COLO668 (cell line): ENCODE results near the gene TTC38.
"Not testable (repeated sequence)": the region's sequence is repeated elsewhere in the genome, so short reads cannot be mapped to it uniquely, and the experiment has no call there.

Experiments
- DNase-seq: peaks from one replicate; lab custom pipeline; 2025; ENCODE audit not compliant: unreplicated experiment; lab: John Stamatoyannopoulos, UW

The TTC38 gene

GRCh38 chr22:46245511-46245910 is 22.3 kb upstream of the TTC38 start:
- DNase-seq: no peak

- no peak for DNase-seq
Observed at GRCh38 chr22:46246178-46246577, 21.6 kb upstream of the TTC38 start.

GRCh38 chr22:46247443-46247975 is 20.3 kb upstream of the TTC38 start:
- no peak for DNase-seq

GRCh38 chr22:46250035-46250782 is 17.6 kb upstream of the TTC38 start, which contains the start of gene CDPF1:
Gene CDPF1 (minus strand): TSS chr22:46250293. CDS start chr22:46248284, 2,009 bp downstream.
- peak; percentile 95 for DNase-seq

- DNase-seq: peak; percentile 54
Observed at GRCh38 chr22:46250783-46251125, 17.1 kb upstream of the TTC38 start.

GRCh38 chr22:46251266-46251665 is 16.5 kb upstream of the TTC38 start:
- no peak for DNase-seq

GRCh38 chr22:46251816-46252380 is 15.9 kb upstream of the TTC38 start:
- no peak for DNase-seq

- DNase-seq: no peak
Observed at GRCh38 chr22:46256358-46256958, 11.3 kb upstream of the TTC38 start.

GRCh38 chr22:46259374-46259773 is 8.4 kb upstream of the TTC38 start:
- DNase-seq: no peak

GRCh38 chr22:46260038-46260437 is 7.8 kb upstream of the TTC38 start:
- no peak for DNase-seq

GRCh38 chr22:46262449-46263215 is 5.2 kb upstream of the TTC38 start:
- DNase-seq: peak; percentile 92

- no peak for DNase-seq
Observed at GRCh38 chr22:46263216-46263590, 4.6 kb upstream of the TTC38 start, which contains the start of gene PKDREJ. Gene PKDREJ (minus strand): TSS chr22:46263343. CDS start chr22:46263322, 21 bp downstream.

- DNase-seq: not testable (repeated sequence)
Observed at GRCh38 chr22:46264520-46264919, 3.3 kb upstream of the TTC38 start.

GRCh38 chr22:46265627-46266026 is 2.2 kb upstream of the TTC38 start:
- DNase-seq: not testable (repeated sequence)

GRCh38 chr22:46269564-46269963 is 1.8 kb downstream of the TTC38 start:
- DNase-seq: no peak

- DNase-seq: no peak
Observed at GRCh38 chr22:46272196-46272595, 4.4 kb downstream of the TTC38 start.

GRCh38 chr22:46272762-46273431 is 5.1 kb downstream of the TTC38 start:
- DNase-seq: no peak

- no peak for DNase-seq
Observed at GRCh38 chr22:46273432-46274148, 5.8 kb downstream of the TTC38 start.

GRCh38 chr22:46274381-46274780 is 6.6 kb downstream of the TTC38 start:
- DNase-seq: no peak

GRCh38 chr22:46275455-46276122 is 7.8 kb downstream of the TTC38 start:
- no peak for DNase-seq
